HCT116 (cell line): ENCODE results near the gene PRPSAP1. TPM values are rescaled to one million over a fixed set of nuclear protein-coding genes. Genes with fewer than 3 reads are reported as not detected.

ENCODE experiments used
- ATAC-seq: fragments of 200-7000 bp; cut with Tn5 transposase; 2 replicates; pipeline ENCODE4 v1.9.1; 2020; ENCODE audit warnings: mild to moderate bottlenecking, moderate library complexity
- BruUV-seq: library from RNA; stranded (reverse); fragments of 400-500 nt; replicated peaks from 2 replicates; lab custom pipeline; 2021; lab: Mats Ljungman, UMichigan
- CTCF ChIA-PET: fragments of 300-600 bp; sonication (Branson Sonifier 250); formaldehyde crosslinking; loops from one replicate; lab custom pipeline; 2021; ENCODE audit warnings: antibody characterized with exemption; lab: Charles Lee
- POLR2A ChIA-PET: fragments of 300-600, 350-600 bp; sonication (Branson Sonifier 250); formaldehyde crosslinking; loops from one replicate; lab custom pipeline; 2021; ENCODE audit warnings: antibody characterized with exemption; lab: Charles Lee
- RAD21 ChIA-PET, 2 experiments: fragments of 300-600 bp; sonication (Branson Sonifier 250); formaldehyde crosslinking; loops; one replicate each; lab custom pipeline; 2023; ENCODE audit warnings: low total read pairs in 2 of 2; ENCODE audit not compliant: uncharacterized antibody in 2 of 2, unreplicated experiment in 2 of 2, low non-redundant PET in 1 of 2; lab: Charles Lee
- DNase-seq: peaks from one replicate; pipeline ENCODE4 v3.0.0-alpha.2; 2010; ENCODE audit warnings: low read depth, low spot score
- H2AFZ ChIP-seq: fragments of 200-600 bp; shearing (Covaris generic), sonication (generic); 2 replicates; pipeline ENCODE4 v1.6.1; 2017; ENCODE audit warnings: low read depth, mixed run types, mixed read lengths, antibody characterized with exemption, low read length; ENCODE audit not compliant: poor library complexity, severe bottlenecking
- H3K27ac ChIP-seq: 2 replicates; pipeline ENCODE4 v1.5.1; 2012; ENCODE audit warnings: low read depth, low read length
- H3K27me3 ChIP-seq: fragments of 200-600 bp; sonication (generic); 2 replicates; pipeline ENCODE4 v1.6.1; 2016; ENCODE audit warnings: mixed run types, low read length, mixed read lengths; ENCODE audit not compliant: insufficient read depth
- H3K36me3 ChIP-seq, 2 experiments: fragments of 200-500 bp in 1 of 2; fragments of 200-600 bp in 1 of 2; sonication (Bioruptor generic) in 1 of 2; sonication (generic) in 1 of 2; 2 replicates each; pipeline versions ENCODE4 v1.5.1 to v1.6.1; 2014 to 2016; ENCODE audit warnings: low read length in 2 of 2, inconsistent platforms in 1 of 2, mixed read lengths in 1 of 2, mixed run types in 1 of 2; ENCODE audit not compliant: insufficient read depth in 2 of 2, control insufficient read depth in 1 of 2
- H3K4me1 ChIP-seq, 2 experiments: fragments of 200-600 bp in 1 of 2; sonication (generic) in 1 of 2; 2 replicates each; pipeline versions ENCODE4 v1.5.1 to v1.6.1; 2012 to 2017; ENCODE audit warnings: low read length in 2 of 2, inconsistent platforms in 1 of 2, mild to moderate bottlenecking in 1 of 2, mixed read lengths in 1 of 2, mixed run types in 1 of 2, moderate library complexity in 1 of 2; ENCODE audit not compliant: insufficient read depth in 2 of 2, control insufficient read depth in 1 of 2
- H3K4me2 ChIP-seq: fragments of 200-600 bp; sonication (generic); 2 replicates; pipeline ENCODE4 v1.6.1; 2017; ENCODE audit warnings: mixed run types, low read length, mixed read lengths
- H3K4me3 ChIP-seq, 2 experiments: fragments of 200-600 bp in 1 of 2; sonication (generic) in 1 of 2; replicated peaks in 1 of 2; 2 replicates each; pipeline ENCODE4 v1.5.1; 2011 to 2016; ENCODE audit warnings: low read length in 2 of 2, control low read depth in 1 of 2, low read depth in 1 of 2, mild to moderate bottlenecking in 1 of 2, mixed read lengths in 1 of 2, mixed run types in 1 of 2
- H3K79me2 ChIP-seq: fragments of 200-600 bp; sonication (generic); 2 replicates; pipeline ENCODE4 v1.6.1; 2017; ENCODE audit warnings: mild to moderate bottlenecking, mixed run types, low read length, moderate library complexity, mixed read lengths; ENCODE audit not compliant: insufficient read depth
- H3K9ac ChIP-seq: fragments of 200-600 bp; sonication (generic); 2 replicates; pipeline ENCODE4 v1.6.1; 2016; ENCODE audit warnings: low read length, mixed read lengths
- H3K9me2 ChIP-seq: fragments of 200-600 bp; sonication (generic), shearing (Covaris generic); 2 replicates; pipeline ENCODE4 v1.6.1; 2017; ENCODE audit warnings: mixed run types, mild to moderate bottlenecking, moderate library complexity; ENCODE audit not compliant: insufficient read depth
- H3K9me3 ChIP-seq, 2 experiments: fragments of 200-500 bp in 1 of 2; fragments of 200-600 bp in 1 of 2; sonication (Bioruptor generic) in 1 of 2; sonication (generic) in 1 of 2; 2 replicates each; pipeline ENCODE4 v1.6.1; 2014 to 2017; ENCODE audit warnings: low read length in 2 of 2, mixed read lengths in 2 of 2, inconsistent platforms in 1 of 2, low read depth in 1 of 2, mild to moderate bottlenecking in 1 of 2, mixed run types in 1 of 2, moderate library complexity in 1 of 2; ENCODE audit not compliant: control insufficient read depth in 1 of 2, insufficient read depth in 1 of 2
- H4K20me1 ChIP-seq: fragments of 200-600 bp; sonication (generic), shearing (Covaris generic); 2 replicates; pipeline ENCODE4 v1.6.1; 2017; ENCODE audit warnings: mixed run types, mild to moderate bottlenecking, moderate library complexity; ENCODE audit not compliant: insufficient read depth
- CBX3 ChIP-seq: IDR thresholded peaks from 2 replicates; pipeline ENCODE4 v1.6.1; 2012; ENCODE audit warnings: low read depth
- EGR1 ChIP-seq: IDR thresholded peaks from 2 replicates; pipeline ENCODE4 v1.6.1; 2012; ENCODE audit warnings: low read depth
- ELF1 ChIP-seq: IDR thresholded peaks from 2 replicates; pipeline ENCODE4 v1.6.1; 2012; ENCODE audit warnings: low read depth, borderline replicate concordance
- EZH2 ChIP-seq: fragments of 200-600 bp; sonication (generic); IDR thresholded peaks from 2 replicates; pipeline ENCODE4 v1.6.1; 2017; ENCODE audit warnings: antibody characterized with exemption, mixed run types
- EZH2phosphoT487 ChIP-seq: fragments of 200-600 bp; IDR thresholded peaks from 2 replicates; pipeline ENCODE4 v1.6.1; 2018; ENCODE audit warnings: antibody characterized with exemption, borderline replicate concordance
- POLR2A ChIP-seq: IDR thresholded peaks from 2 replicates; pipeline ENCODE4 v1.7.0; 2011; ENCODE audit warnings: borderline replicate concordance; ENCODE audit not compliant: insufficient read depth, insufficient read length; ENCODE audit errors: extremely low read depth
- POLR2AphosphoS5 ChIP-seq: IDR thresholded peaks from 2 replicates; pipeline ENCODE4 v1.6.1; 2011; ENCODE audit warnings: mild to moderate bottlenecking, low read depth, low read length, moderate library complexity
- SIN3A ChIP-seq: IDR thresholded peaks from 2 replicates; pipeline ENCODE4 v1.6.1; 2012; ENCODE audit warnings: low read depth
- SP1 ChIP-seq: IDR thresholded peaks from 2 replicates; pipeline ENCODE4 v1.6.1; 2012; ENCODE audit warnings: low read depth
- TCF7L2 ChIP-seq: IDR thresholded peaks from 2 replicates; pipeline ENCODE4 v1.7.0; 2011; ENCODE audit warnings: borderline replicate concordance, inconsistent platforms; ENCODE audit not compliant: insufficient read depth, insufficient read length; ENCODE audit errors: extremely low read depth
- ZFX ChIP-seq: fragments of 450-650 bp; IDR thresholded peaks from 2 replicates; pipeline ENCODE4 v1.6.1; 2017
- ZNF274 ChIP-seq: fragments of 200-500 bp; sonication (Bioruptor generic); IDR thresholded peaks from 2 replicates; pipeline ENCODE4 v1.6.1; 2014; ENCODE audit warnings: mild to moderate bottlenecking, low read depth, low read length, inconsistent platforms
- intact Hi-C: fragments of 100-400 bp; cut with micrococcal nuclease; formaldehyde crosslinking; loops from 2 replicates; pipeline ENCODE4 v1.10.0; 2022
- total RNA-seq: library from RNA; stranded (reverse); gene quantifications from one replicate; pipeline ENCODE4 v1.2.1, GENCODE V29; 2021; ENCODE audit not compliant: unreplicated experiment

The PRPSAP1 gene
- total RNA-seq, 1 experiment from 2014 or later = 81.4 TPM

GRCh38 chr17:76273445-76274111 lies 80.1 kb downstream of the PRPSAP1 start:
- Histone ChIP-seq H3K36me3 (peaks cover 0 to 15% of the 10 kb centered on the region in 2 experiments; a peak in 1 of 4 replicates), H3K4me3 (no peak overlapping the region), H3K27ac (no peak overlapping the region), H3K27me3 (no peaks in the 10 kb centered on the region), H3K4me1 (peaks cover 0 to 10% of the 10 kb centered on the region in 2 experiments; a peak in 2 of 4 replicates), H3K79me2 (no peaks in the 10 kb centered on the region; the same call in 1 of the 2 replicates), H3K9ac (no peak overlapping the region), H3K9me2 (no peaks in the 10 kb centered on the region), H3K9me3 (no peaks in the 10 kb centered on the region), H3K4me2 (no peak overlapping the region), H2AFZ (no peak overlapping the region), H4K20me1 (no peaks in the 10 kb centered on the region)
- POLR2A ChIA-PET = interaction anchor here (0.6 to 1.3 kb wide), 3 partner anchors 9 to 248 kb away, joined by 3 to 5 read pairs (median 3); partner anchors contain the start of genes EXOC7 and UBALD2
- no TSS peak for BruUV-seq
- DNase-seq = no peak
- no peak for ATAC-seq
- CTCF ChIA-PET = interaction anchor here (1.2 to 1.8 kb wide), 2 partner anchors 152 to 259 kb away, joined by 3 to 4 read pairs; no protein-coding TSS in a partner anchor
- intact Hi-C loops = no loop called here
- RAD21 ChIA-PET = no interaction called here
- TF ChIP-seq SP1 (no peak), POLR2A (no peak), ZFX (no peak), EZH2 (no peak), ELF1 (no peak), EGR1 (no peak), POLR2AphosphoS5 (no peak), SIN3A (no peak), TCF7L2 (no peak), ZNF274 (no peak), CBX3 (no peak), EZH2phosphoT487 (no peak)
